8988T (cell line): Measurements from ENCODE around the gene NFATC3.

Source experiments
- DNase-seq: peaks from one replicate; pipeline ENCODE4 v3.0.0; 2011

The NFATC3 gene

GRCh38 chr16:68085259-68086071, at the start of gene NFATC3:
TSS of gene NFATC3 (plus strand) at chr16:68085370. CDS start at chr16:68085682, 312 bp downstream.
- DNase-seq, result peak; percentile 95

- DNase-seq, result no peak
Measured at GRCh38 chr16:68037841-68038597, 47.2 kb upstream of the NFATC3 start.

GRCh38 chr16:68040506-68041288, 44.5 kb upstream of the NFATC3 start:
- peak; percentile 61 for DNase-seq

GRCh38 chr16:68041783-68042182, 43.4 kb upstream of the NFATC3 start:
- no peak for DNase-seq

GRCh38 chr16:68046106-68046505, 39.1 kb upstream of the NFATC3 start:
- DNase-seq, result no peak

- no peak for DNase-seq
Measured at GRCh38 chr16:68047987-68048386, 37.2 kb upstream of the NFATC3 start.

GRCh38 chr16:68049449-68049848, 35.7 kb upstream of the NFATC3 start:
- DNase-seq, result no peak

- no peak for DNase-seq
Measured at GRCh38 chr16:68055395-68055794, 29.8 kb upstream of the NFATC3 start.

- no peak for DNase-seq
Measured at GRCh38 chr16:68059804-68060203, 25.4 kb upstream of the NFATC3 start.

- no peak for DNase-seq
Measured at GRCh38 chr16:68061396-68061795, 23.8 kb upstream of the NFATC3 start.

- no peak for DNase-seq
Measured at GRCh38 chr16:68062910-68063393, 22.2 kb upstream of the NFATC3 start.

GRCh38 chr16:68064791-68065365, 20.3 kb upstream of the NFATC3 start:
- DNase-seq, result peak; percentile 82

- no peak for DNase-seq
Measured at GRCh38 chr16:68065716-68066305, 19.4 kb upstream of the NFATC3 start.

- DNase-seq, result no peak
Measured at GRCh38 chr16:68066763-68067162, 18.4 kb upstream of the NFATC3 start.

GRCh38 chr16:68068926-68069325, 16.2 kb upstream of the NFATC3 start:
- DNase-seq, result no peak

GRCh38 chr16:68069511-68070248, 15.5 kb upstream of the NFATC3 start:
- no peak for DNase-seq

GRCh38 chr16:68070249-68070730, 14.9 kb upstream of the NFATC3 start:
- DNase-seq, result no peak

GRCh38 chr16:68070806-68071517, 14.2 kb upstream of the NFATC3 start:
- DNase-seq, result no peak

GRCh38 chr16:68071518-68071901, 13.7 kb upstream of the NFATC3 start:
- DNase-seq, result no peak

- DNase-seq, result no peak
Measured at GRCh38 chr16:68072038-68072695, 13.0 kb upstream of the NFATC3 start.
